Osteoblast (primary cell): ENCODE measurements around the gene SH2D6. TPM values are rescaled to one million over a fixed set of nuclear protein-coding genes. Genes with fewer than 3 reads are reported as not detected.
"Not testable (repeated sequence)": the region's sequence is repeated elsewhere in the genome, so short reads cannot be mapped to it uniquely, and the experiment has no call there.

Source experiments
- DNase-seq: peaks from one replicate; pipeline ENCODE4 v3.0.0; 2011; ENCODE audit warnings: low spot score, mixed read lengths; ENCODE audit not compliant: insufficient read length; ENCODE audit errors: missing footprints
- H2AFZ ChIP-seq: 2 replicates; pipeline ENCODE4 v1.6.0; 2011; ENCODE audit warnings: mild to moderate bottlenecking, low read length
- H3K27ac ChIP-seq: 2 replicates; pipeline ENCODE4 v1.5.1; 2011; ENCODE audit warnings: mild to moderate bottlenecking, low read depth, low read length, moderate library complexity
- H3K27me3 ChIP-seq: 2 replicates; pipeline ENCODE4 v1.6.0; 2012; ENCODE audit warnings: mild to moderate bottlenecking, control low read depth, inconsistent platforms, low read length, moderate library complexity; ENCODE audit not compliant: insufficient read depth
- H3K36me3 ChIP-seq: 2 replicates; pipeline ENCODE4 v1.5.1; 2011; ENCODE audit warnings: mild to moderate bottlenecking, low read length, control low read depth, moderate library complexity; ENCODE audit not compliant: insufficient read depth
- H3K4me1 ChIP-seq: 2 replicates; pipeline ENCODE4 v1.5.1; 2011; ENCODE audit warnings: mild to moderate bottlenecking, low read length, control low read depth, moderate library complexity; ENCODE audit not compliant: insufficient read depth
- H3K4me2 ChIP-seq: 2 replicates; pipeline ENCODE4 v1.6.0; 2011; ENCODE audit warnings: mild to moderate bottlenecking, low read length; ENCODE audit not compliant: insufficient read depth
- H3K4me3 ChIP-seq: fragments of 200-600 bp; sonication (generic); 3 replicates; pipeline ENCODE4 v1.5.1; 2012; ENCODE audit warnings: mild to moderate bottlenecking, low read length, inconsistent platforms; ENCODE audit not compliant: insufficient read depth
- H3K79me2 ChIP-seq: 2 replicates; pipeline ENCODE4 v1.6.0; 2012; ENCODE audit warnings: mild to moderate bottlenecking, low read length, control low read depth, inconsistent platforms; ENCODE audit not compliant: insufficient read depth
- H3K9me3 ChIP-seq: 2 replicates; pipeline ENCODE4 v1.5.1; 2011; ENCODE audit warnings: low read depth, low read length, control low read depth
- H4K20me1 ChIP-seq: 2 replicates; pipeline ENCODE4 v1.6.0; 2012; ENCODE audit warnings: mild to moderate bottlenecking, low read length, control low read depth; ENCODE audit not compliant: insufficient read depth
- total RNA-seq: library from RNA; depleted of rRNA; stranded (reverse); fragments of >200 nt; gene quantifications from 2 replicates; pipeline ENCODE4 v1.2.3, GENCODE V29; 2012
- TF ChIP-seq, protein P1 (sequence below): IDR thresholded peaks from 2 replicates; pipeline ENCODE4 v1.5.1; 2011; ENCODE audit warnings: mild to moderate bottlenecking, low read depth, low read length, moderate library complexity; ENCODE audit errors: extremely low read depth

The SH2D6 gene
- total RNA-seq, 1 donor = under 0.01 TPM

DNA sequence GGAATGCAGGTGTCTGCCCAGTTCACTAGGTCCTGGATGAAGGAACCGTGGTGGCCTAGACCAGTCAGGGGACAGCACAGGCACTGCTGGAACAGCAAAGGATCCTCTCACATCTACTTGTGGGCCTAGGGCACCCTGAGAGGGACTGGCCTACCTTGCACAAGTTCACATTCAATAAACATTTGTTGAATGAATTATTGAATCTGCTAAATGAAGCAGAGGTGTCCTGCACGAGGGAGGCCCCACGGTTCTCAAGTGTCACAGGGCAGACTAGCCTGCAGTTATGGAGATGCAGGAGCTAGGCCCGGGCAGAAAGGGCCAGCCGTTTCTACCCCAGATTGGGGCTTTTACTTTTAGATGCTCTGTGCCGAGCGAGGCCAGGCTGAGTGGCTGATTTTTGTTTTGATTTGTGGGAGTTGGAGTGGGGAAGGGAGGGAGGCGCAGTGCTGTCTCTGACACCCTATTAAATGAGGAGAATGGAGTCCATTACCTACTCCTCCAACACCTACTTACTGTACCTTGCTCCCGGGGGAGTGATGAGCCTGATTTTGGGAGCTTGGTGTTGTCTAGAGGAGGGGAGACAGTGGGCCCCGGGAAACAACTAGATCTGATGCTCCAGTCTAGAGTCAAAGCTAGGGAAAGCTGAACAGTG, 18.4 kb downstream of the SH2D6 start:
- Histone ChIP-seq H3K27ac (peak overlapping the region; percentile 60), H3K27me3 (no peaks in the 10 kb centered on the region), H3K4me2 (peak overlapping the region; percentile 83), H3K79me2 (no peaks in the 10 kb centered on the region), H3K9me3 (no peaks in the 10 kb centered on the region), H3K4me1 (peaks cover 24% of the 10 kb centered on the region), H4K20me1 (no peaks in the 10 kb centered on the region), H3K4me3 (peak overlapping the region; percentile 65), H2AFZ (peak overlapping the region; percentile 83), H3K36me3 (no peaks in the 10 kb centered on the region)
- TF ChIP-seq, protein P1, sequence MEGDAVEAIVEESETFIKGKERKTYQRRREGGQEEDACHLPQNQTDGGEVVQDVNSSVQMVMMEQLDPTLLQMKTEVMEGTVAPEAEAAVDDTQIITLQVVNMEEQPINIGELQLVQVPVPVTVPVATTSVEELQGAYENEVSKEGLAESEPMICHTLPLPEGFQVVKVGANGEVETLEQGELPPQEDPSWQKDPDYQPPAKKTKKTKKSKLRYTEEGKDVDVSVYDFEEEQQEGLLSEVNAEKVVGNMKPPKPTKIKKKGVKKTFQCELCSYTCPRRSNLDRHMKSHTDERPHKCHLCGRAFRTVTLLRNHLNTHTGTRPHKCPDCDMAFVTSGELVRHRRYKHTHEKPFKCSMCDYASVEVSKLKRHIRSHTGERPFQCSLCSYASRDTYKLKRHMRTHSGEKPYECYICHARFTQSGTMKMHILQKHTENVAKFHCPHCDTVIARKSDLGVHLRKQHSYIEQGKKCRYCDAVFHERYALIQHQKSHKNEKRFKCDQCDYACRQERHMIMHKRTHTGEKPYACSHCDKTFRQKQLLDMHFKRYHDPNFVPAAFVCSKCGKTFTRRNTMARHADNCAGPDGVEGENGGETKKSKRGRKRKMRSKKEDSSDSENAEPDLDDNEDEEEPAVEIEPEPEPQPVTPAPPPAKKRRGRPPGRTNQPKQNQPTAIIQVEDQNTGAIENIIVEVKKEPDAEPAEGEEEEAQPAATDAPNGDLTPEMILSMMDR = no peak
- peak; percentile 77 for DNase-seq

DNA sequence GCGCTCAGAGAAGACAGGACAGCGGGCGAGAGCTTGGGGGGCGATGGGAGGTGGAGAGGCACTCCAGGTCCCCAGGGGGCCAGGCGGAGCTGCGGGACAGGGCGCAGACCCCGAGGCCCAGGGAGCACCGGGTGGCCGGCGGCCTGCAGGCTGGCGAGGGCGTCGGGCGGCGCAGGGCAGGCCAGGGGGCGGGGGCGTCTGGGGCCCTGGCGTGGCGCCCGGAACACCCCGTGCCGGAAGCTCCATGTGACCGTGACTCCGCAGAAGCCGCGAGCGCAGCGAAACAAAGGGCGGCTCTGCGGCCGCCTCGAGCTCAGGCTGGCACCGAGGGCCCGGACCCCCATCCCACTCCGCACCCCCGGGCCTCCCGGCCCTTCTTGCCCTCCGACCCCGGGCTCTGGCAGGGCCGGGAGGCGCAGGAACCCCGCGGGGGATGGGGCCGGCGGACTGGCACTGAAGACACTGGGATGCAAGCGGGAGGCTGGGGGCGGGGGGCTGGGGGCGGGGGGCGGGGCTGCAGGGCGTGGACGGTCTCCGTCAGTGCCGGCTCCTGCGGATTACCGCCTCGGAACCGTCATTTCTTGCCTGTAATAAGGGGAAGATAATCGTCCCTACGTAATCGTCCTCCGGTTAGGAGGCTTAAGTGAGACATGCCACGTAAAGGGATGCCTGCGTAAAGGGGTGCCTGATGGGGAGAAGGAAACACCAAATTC, 19.1 kb downstream of the SH2D6 start:
- no peaks in the 10 kb centered on the region for H3K79me2 ChIP-seq
- peak overlapping the region; percentile 83 for H2AFZ ChIP-seq
- H3K36me3 ChIP-seq = no peaks in the 10 kb centered on the region
- H3K4me2 ChIP-seq = peak overlapping the region; percentile 83
- no peaks in the 10 kb centered on the region for H3K27me3 ChIP-seq
- no peaks in the 10 kb centered on the region for H4K20me1 ChIP-seq
- TF ChIP-seq, protein P1 = no peak
- DNase-seq = peak; percentile 99
- H3K9me3 ChIP-seq = no peaks in the 10 kb centered on the region
- peak overlapping the region; percentile 65 for H3K4me3 ChIP-seq
- H3K4me1 ChIP-seq = peaks cover 23% of the 10 kb centered on the region
- H3K27ac ChIP-seq = peak overlapping the region; percentile 60

GRCh38 chr2:85438201-85439024, 19.9 kb downstream of the SH2D6 start:
- Histone ChIP-seq H3K79me2 (no peaks in the 10 kb centered on the region), H4K20me1 (no peaks in the 10 kb centered on the region), H3K4me1 (peaks cover 15% of the 10 kb centered on the region), H3K36me3 (no peaks in the 10 kb centered on the region), H3K27me3 (no peaks in the 10 kb centered on the region), H3K4me2 (peak overlapping the region; percentile 83), H3K27ac (peak overlapping the region; percentile 60), H2AFZ (peak overlapping the region; percentile 72), H3K4me3 (peak overlapping the region; percentile 65), H3K9me3 (no peaks in the 10 kb centered on the region)
- TF ChIP-seq, protein P1 = no peak
- no peak for DNase-seq

DNA sequence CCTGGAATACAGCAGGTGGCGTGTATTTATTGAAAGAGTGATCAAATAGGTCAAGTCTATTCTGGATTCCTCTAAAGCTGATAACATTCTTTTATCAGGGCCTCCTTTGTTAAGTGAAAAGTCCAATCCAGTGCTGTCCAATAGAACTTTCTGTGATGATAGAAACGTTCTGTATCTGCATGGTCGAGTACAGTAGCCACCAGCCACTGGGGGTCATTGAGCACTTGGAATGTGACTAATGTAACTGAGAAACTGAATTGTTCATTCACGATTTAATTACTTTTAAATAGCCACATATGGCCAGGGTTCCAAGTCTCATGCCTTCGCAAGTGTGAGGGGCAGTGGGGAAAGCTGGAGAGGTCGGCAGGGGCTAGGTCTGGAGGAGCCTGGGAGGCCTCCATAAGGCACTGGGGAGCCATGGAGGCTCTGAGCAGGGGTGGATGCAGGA, 20.5 kb downstream of the SH2D6 start:
- TF ChIP-seq, protein P1 = no peak
- Histone ChIP-seq H2AFZ (no peak overlapping the region), H3K4me1 (peaks cover 10% of the 10 kb centered on the region)

GRCh38 chr2:85439569-85439968, 21.1 kb downstream of the SH2D6 start:
- H2AFZ ChIP-seq, H3K9me3 ChIP-seq, H3K4me2 ChIP-seq, H3K79me2 ChIP-seq, H3K27ac ChIP-seq, DNase-seq, H3K4me3 ChIP-seq, H3K36me3 ChIP-seq, H4K20me1 ChIP-seq, H3K27me3 ChIP-seq: not testable (repeated sequence)
- H3K4me1 ChIP-seq = peaks cover 11% of the 10 kb centered on the region

More for the DNA sequence above, 20.5 kb downstream of the SH2D6 start:
- H3K27me3 ChIP-seq = no peaks in the 10 kb centered on the region
- H4K20me1 ChIP-seq = no peaks in the 10 kb centered on the region
- peak overlapping the region; percentile 60 for H3K27ac ChIP-seq
- no peak for DNase-seq
- no peaks in the 10 kb centered on the region for H3K79me2 ChIP-seq
- no peaks in the 10 kb centered on the region for H3K9me3 ChIP-seq
- no peak overlapping the region for H3K4me3 ChIP-seq
- no peak overlapping the region for H3K4me2 ChIP-seq
- H3K36me3 ChIP-seq = no peaks in the 10 kb centered on the region
